AG04450 (cell line): ENCODE data around the gene ARHGAP26. TPM values are rescaled to one million over a fixed set of nuclear protein-coding genes. Genes with fewer than 3 reads are reported as not detected.

Experiments used
- CTCF ChIA-PET: fragments of 300-600, 350-600 bp; formaldehyde crosslinking; extraction: SDS; loops from one replicate; lab custom pipeline; 2022; ENCODE audit warnings: antibody characterized with exemption, inconsistent platforms; lab: Charles Lee
- POLR2A ChIA-PET: fragments of 350-600 bp; formaldehyde crosslinking; extraction: SDS; loops from one replicate; lab custom pipeline; 2021; ENCODE audit warnings: antibody characterized with exemption, inconsistent platforms; lab: Yijun Ruan, JAX
- DNase-seq: peaks from one replicate; pipeline ENCODE4 v3.0.0-alpha.2; 2011; ENCODE audit warnings: low read depth, low spot score
- H3K27ac ChIP-seq: one replicate; pipeline ENCODE4 v1.5.1; 2012; ENCODE audit warnings: low read depth, low read length, control low read depth
- H3K27me3 ChIP-seq: one replicate; pipeline ENCODE4 v1.6.0; 2012; ENCODE audit warnings: low read length; ENCODE audit not compliant: control insufficient read depth, insufficient read depth
- H3K4me3 ChIP-seq: 2 replicates; pipeline ENCODE4 v1.5.1; 2011; ENCODE audit warnings: mild to moderate bottlenecking, low read depth, low read length, control low read depth
- H3K9me3 ChIP-seq: 2 replicates; pipeline ENCODE4 v1.5.1; 2012; ENCODE audit warnings: low read length; ENCODE audit not compliant: control insufficient read depth, insufficient read depth
- CTCF ChIP-seq: IDR thresholded peaks from 2 replicates; pipeline ENCODE4 v1.5.1; 2011; ENCODE audit warnings: low read depth, low read length, control low read depth, inconsistent platforms
- polyA plus RNA-seq: library from polyadenylated mRNA; depleted of rRNA; stranded (reverse); fragments of >200 nt; gene quantifications from 2 replicates; pipeline ENCODE4 v1.2.3, GENCODE V29; 2011

ARHGAP26 gene
- polyA plus RNA-seq, 1 experiment: 0.56 TPM

GRCh38 chr5:142971303-142972013, 201.3 kb downstream of the ARHGAP26 start:
- H3K4me3 ChIP-seq: no peak overlapping the region
- CTCF ChIA-PET: no interaction called here

DNA sequence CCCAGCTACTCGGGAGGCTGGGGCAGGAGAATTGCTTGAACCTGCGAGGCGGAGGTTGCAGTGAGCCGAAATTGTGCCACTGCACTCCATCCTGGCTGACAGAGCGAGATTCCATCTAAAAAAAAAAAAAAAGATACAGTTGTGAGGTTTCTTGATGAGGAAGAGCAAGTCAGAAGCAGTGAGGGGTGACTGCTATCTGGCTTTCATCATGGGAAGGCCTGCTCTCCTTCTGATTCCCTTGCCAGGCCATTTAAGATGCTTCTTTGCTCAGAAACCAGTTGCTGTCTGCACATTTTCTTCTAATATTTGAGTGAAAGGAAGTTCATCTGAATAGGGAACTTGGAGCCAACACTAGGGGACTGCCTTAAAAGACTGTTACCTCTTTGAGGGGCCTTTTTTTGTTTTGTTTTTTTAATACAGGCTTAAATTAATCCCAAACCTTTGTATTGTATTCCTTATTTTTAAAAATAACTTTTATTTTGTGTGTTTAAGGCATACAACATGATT, 201.9 kb downstream of the ARHGAP26 start:
- DNase-seq: no peak
- ChIA-PET POLR2A (interaction anchor here (0.7 kb wide), 1 partner anchor 10 kb away, joined by 4 read pairs; no protein-coding TSS in a partner anchor), CTCF (no interaction called here)

More at GRCh38 chr5:142971303-142972013, 201.3 kb downstream of the ARHGAP26 start:
- TF ChIP-seq CTCF: no peak
- H3K27ac ChIP-seq: no peak overlapping the region
- H3K9me3 ChIP-seq: no peaks in the 10 kb centered on the region
- DNase-seq: no peak
- POLR2A ChIA-PET: interaction anchor here (0.7 kb wide), 1 partner anchor 11 kb away, joined by 4 read pairs; no protein-coding TSS in a partner anchor
- H3K27me3 ChIP-seq: no peaks in the 10 kb centered on the region

GRCh38 chr5:142973932-142974331, 203.8 kb downstream of the ARHGAP26 start:
- no peak for DNase-seq
- Histone ChIP-seq H3K27me3 (no peaks in the 10 kb centered on the region), H3K9me3 (no peaks in the 10 kb centered on the region), H3K27ac (no peak overlapping the region), H3K4me3 (no peak overlapping the region)
- ChIA-PET POLR2A (no interaction called here), CTCF (no interaction called here)
- TF ChIP-seq CTCF: no peak

More for the DNA sequence above, 201.9 kb downstream of the ARHGAP26 start:
- no peak overlapping the region for H3K27ac ChIP-seq
- TF ChIP-seq CTCF: no peak
- no peak overlapping the region for H3K4me3 ChIP-seq
- no peaks in the 10 kb centered on the region for H3K9me3 ChIP-seq
- H3K27me3 ChIP-seq: no peaks in the 10 kb centered on the region

- Histone ChIP-seq H3K9me3 (no peaks in the 10 kb centered on the region), H3K27me3 (no peaks in the 10 kb centered on the region), H3K4me3 (no peak overlapping the region), H3K27ac (no peak overlapping the region)
- no peak for DNase-seq
- CTCF ChIA-PET: no interaction called here
- POLR2A ChIA-PET: no interaction called here
- no peak for TF ChIP-seq CTCF
Measured at GRCh38 chr5:142974409-142974808, 204.2 kb downstream of the ARHGAP26 start.

GRCh38 chr5:142976861-142977260, 206.7 kb downstream of the ARHGAP26 start:
- H3K4me3 ChIP-seq: no peak overlapping the region
- POLR2A ChIA-PET: no interaction called here
- H3K27ac ChIP-seq: no peak overlapping the region
- CTCF ChIA-PET: no interaction called here
- DNase-seq: no peak
- no peaks in the 10 kb centered on the region for H3K9me3 ChIP-seq
- no peak for TF ChIP-seq CTCF
- H3K27me3 ChIP-seq: no peaks in the 10 kb centered on the region
